Esophagus muscularis mucosa (tissue), 4 donors: ENCODE results near the gene RELL2. TPM values are rescaled to one million over a fixed set of nuclear protein-coding genes. Genes with fewer than 3 reads are reported as not detected.

ENCODE experiments used
- DNase-seq: peaks from one replicate; pipeline ENCODE4 v3.0.0-alpha.2; 2017; ENCODE audit errors: extremely low spot score
- H3K27ac ChIP-seq, 4 donors: fragments of 200-600 bp; sonication (generic); replicated peaks in 1 of 4; 1 replicate in 3 of 4; 2 replicates in 1 of 4; pipeline ENCODE4 v1.5.1; 2016 to 2019; ENCODE audit warnings: mild to moderate bottlenecking in 1 of 4
- H3K27me3 ChIP-seq, 4 donors: fragments of 200-600 bp; sonication (generic); one replicate each; pipeline versions ENCODE4 v1.5.1 to v1.6.0; 2016 to 2019
- H3K36me3 ChIP-seq, 4 donors: fragments of 200-600 bp; sonication (generic); one replicate each; pipeline ENCODE4 v1.5.1; 2016 to 2019
- H3K4me1 ChIP-seq, 4 donors: fragments of 200-600 bp; sonication (generic); one replicate each; pipeline ENCODE4 v1.5.1; 2016 to 2019
- H3K4me3 ChIP-seq, 4 donors: fragments of 200-600 bp; sonication (generic); 1 replicate in 2 of 4; 2 replicates in 2 of 4; pipeline ENCODE4 v1.5.1; 2016 to 2019; ENCODE audit warnings: mild to moderate bottlenecking in 4 of 4, moderate library complexity in 1 of 4
- H3K9me3 ChIP-seq, 4 donors: fragments of 200-600 bp; sonication (generic); 1 replicate in 3 of 4; 2 replicates in 1 of 4; pipeline ENCODE4 v1.5.1; 2016 to 2019
- CTCF ChIP-seq, 3 experiments: fragments of 200-600 bp in 2 of 3; fragments of 450-650 bp in 1 of 3; sonication (generic) in 2 of 3; IDR thresholded peaks; one replicate each; pipeline ENCODE4 v1.5.1; 2017 to 2019; ENCODE audit warnings: antibody characterized with exemption in 3 of 3, mild to moderate bottlenecking in 2 of 3, moderate library complexity in 1 of 3
- EP300 ChIP-seq: sonication (generic); formaldehyde crosslinking; IDR thresholded peaks from one replicate; pipeline ENCODE4 v1.6.1; 2017; ENCODE audit warnings: antibody characterized with exemption
- POLR2A ChIP-seq: fragments of 450-650 bp; IDR thresholded peaks from one replicate; pipeline ENCODE4 v1.6.1; 2017; ENCODE audit warnings: antibody characterized with exemption, moderate library complexity, mild to moderate bottlenecking, low read depth
- POLR2AphosphoS5 ChIP-seq, 2 donors: sonication (generic); formaldehyde crosslinking; IDR thresholded peaks; one replicate each; pipeline ENCODE4 v1.6.1; 2017; ENCODE audit warnings: antibody characterized with exemption in 2 of 2
- WGBS: methylation state at CpG from one replicate; pipeline ENCODE4 v1.1.5; 2018; 5-methylcytosine and 5-hydroxymethylcytosine counted together
- intact Hi-C: fragments of 100-400 bp; cut with DNase I; formaldehyde crosslinking; loops from one replicate; pipeline ENCODE4 v1.15.1; 2023
- total RNA-seq, 4 donors: library from RNA; depleted of rRNA; stranded (reverse); fragments of >200 nt; gene quantifications; one replicate each; pipeline versions ENCODE4 v1.1.0 to v1.2.1, GENCODE V29; 2016

Gene RELL2
- total RNA-seq, 4 donors from 2014 or later, result 1.2 to 5.1 (median 2.6) TPM

DNA sequence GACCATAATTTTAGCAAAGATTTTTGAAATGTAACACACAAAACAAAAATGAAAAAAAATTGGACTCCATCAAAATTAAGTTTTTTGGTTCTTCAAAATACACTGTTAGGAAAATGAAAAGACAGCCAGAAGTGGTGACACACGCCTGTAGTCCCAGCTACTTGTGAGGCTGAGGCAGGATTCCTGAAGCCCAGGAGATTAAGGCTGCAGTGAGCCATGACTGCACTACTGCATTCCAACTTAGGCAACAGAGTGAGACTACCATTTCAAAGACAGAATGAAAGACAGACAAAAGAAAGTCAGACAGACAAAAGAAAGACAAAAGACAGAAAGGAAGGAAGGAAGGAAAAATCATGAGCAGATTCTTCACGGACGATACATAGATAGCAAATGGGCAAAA is 25.5 kb upstream of the RELL2 start:
- TF ChIP-seq EP300, result no peak
- TF ChIP-seq POLR2AphosphoS5 (IDR thresholded peaks at IDR 0.05), result no peak
- TF ChIP-seq CTCF (IDR thresholded peaks at IDR 0.05), result no peak
- TF ChIP-seq POLR2A, result no peak
- Histone ChIP-seq H3K27me3 (no peaks in the 10 kb centered on the region), H3K4me1 (peaks cover 7 to 18% (median 9%) of the 10 kb centered on the region in 4 donors), H3K36me3 (no peaks in the 10 kb centered on the region), H3K27ac (no peak overlapping the region), H3K9me3 (no peaks in the 10 kb centered on the region), H3K4me3 (no peak overlapping the region)
- WGBS, result 87% methylated on average over 3 of the region's 3 CpGs
- no peak for DNase-seq
- intact Hi-C loops, result no loop called here

DNA sequence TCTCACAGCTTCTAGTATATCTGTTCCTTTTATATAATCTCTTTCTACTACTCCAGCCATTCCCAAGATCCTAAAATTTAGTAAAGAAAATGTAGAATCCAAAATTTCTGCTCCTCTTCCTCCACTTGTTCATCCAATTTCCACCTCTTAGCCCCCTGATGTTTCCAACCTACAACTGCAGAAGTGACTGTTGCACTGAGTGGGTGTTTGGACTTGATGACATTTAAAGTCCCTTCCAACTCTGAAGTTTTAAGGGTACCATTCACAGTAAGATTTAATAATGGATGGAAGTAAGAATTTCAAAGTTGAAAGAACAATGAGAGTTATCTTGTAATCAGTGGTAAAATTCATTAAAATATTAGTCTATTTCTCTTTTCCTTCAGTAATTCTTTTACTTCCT is 23.5 kb upstream of the RELL2 start:
- TF ChIP-seq EP300, result no peak
- no peak for TF ChIP-seq POLR2A
- TF ChIP-seq CTCF (IDR thresholded peaks at IDR 0.05), result no peak
- no peak for TF ChIP-seq POLR2AphosphoS5 (IDR thresholded peaks at IDR 0.05)
- intact Hi-C loops, result no loop called here
- no peak for DNase-seq

GRCh38 chr5:141615991-141616720 is 20.6 kb upstream of the RELL2 start:
- no peak overlapping the region for H3K4me3 ChIP-seq
- H3K27me3 ChIP-seq, result no peaks in the 10 kb centered on the region
- no peak for DNase-seq
- WGBS, result 64% methylated on average over 9 of the region's 9 CpGs
- H3K4me1 ChIP-seq, result peaks cover 27 to 36% (median 31%) of the 10 kb centered on the region in 4 donors
- no peak overlapping the region for H3K27ac ChIP-seq
- intact Hi-C loops, result no loop called here
- TF ChIP-seq POLR2AphosphoS5 (IDR thresholded peaks at IDR 0.05) (no peak), POLR2A (no peak), EP300 (no peak), CTCF (IDR thresholded peaks at IDR 0.05) (no peak)
- H3K9me3 ChIP-seq, result no peaks in the 10 kb centered on the region
- H3K36me3 ChIP-seq, result peaks cover 5 to 11% (median 7%) of the 10 kb centered on the region in 4 donors

More for the DNA sequence above, 23.5 kb upstream of the RELL2 start:
- Histone ChIP-seq H3K27me3 (no peaks in the 10 kb centered on the region), H3K36me3 (no peaks in the 10 kb centered on the region), H3K9me3 (no peaks in the 10 kb centered on the region), H3K4me1 (peaks cover 24 to 27% (median 26%) of the 10 kb centered on the region in 4 donors), H3K27ac (no peak overlapping the region), H3K4me3 (no peak overlapping the region)

DNA sequence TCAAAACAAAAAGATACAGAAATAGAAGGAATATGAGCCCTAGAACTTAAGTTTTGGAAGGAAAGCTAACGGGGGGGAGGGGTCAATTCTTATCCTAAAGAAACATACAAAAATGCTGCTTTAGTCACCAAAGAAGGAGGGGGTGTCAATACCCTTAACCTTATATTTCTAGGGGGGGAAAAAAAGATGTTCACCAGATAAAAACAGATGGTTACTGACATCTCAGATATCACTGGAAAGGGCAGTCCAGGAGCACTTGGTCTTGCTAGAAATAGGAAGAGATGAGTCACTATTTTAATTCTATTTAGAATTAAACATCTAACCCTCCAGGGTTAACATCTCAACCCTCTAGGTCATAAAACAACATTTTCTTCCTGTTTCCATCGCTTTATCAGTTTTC is 19.7 kb upstream of the RELL2 start:
- peaks cover 10 to 21% (median 17%) of the 10 kb centered on the region in 4 donors for H3K36me3 ChIP-seq
- H3K4me3 ChIP-seq, result peak overlapping the region in 3 of 4 donors; percentile 84 to 93 (median 91)
- H3K9me3 ChIP-seq, result no peaks in the 10 kb centered on the region
- DNase-seq, result no peak
- TF ChIP-seq POLR2A, result no peak
- no peak for TF ChIP-seq CTCF (IDR thresholded peaks at IDR 0.05)
- no peak for TF ChIP-seq POLR2AphosphoS5 (IDR thresholded peaks at IDR 0.05)
- no peak for TF ChIP-seq EP300
- peak overlapping the region; percentile 83 to 93 (median 91) for H3K27ac ChIP-seq
- 50% methylated on average over 2 of the region's 2 CpGs for WGBS
- H3K27me3 ChIP-seq, result no peaks in the 10 kb centered on the region
- H3K4me1 ChIP-seq, result peaks cover 27 to 36% (median 31%) of the 10 kb centered on the region in 4 donors
- intact Hi-C loops, result no loop called here
